Activated CD4-positive, CD25-positive, alpha-beta regulatory T cell treated with anti-CD3 and anti-CD28 coated beads, Interleukin-2, amount 50 U/mL, for 24 hours (primary cell): ENCODE results near the gene PIGW.
"Not testable (repeated sequence)": the region's sequence is repeated elsewhere in the genome, so short reads cannot be mapped to it uniquely, and the experiment has no call there.

Experiments used
- ATAC-seq, 2 donors: fragments of 150-1000 bp; cut with Tn5 transposase; one replicate each; pipeline ENCODE4 v1.10.0; 2021; ENCODE audit warnings: mild to moderate bottlenecking in 1 of 2, moderate library complexity in 1 of 2

Gene PIGW

GRCh38 chr17:36508439-36508838 lies 26.3 kb upstream of the PIGW start:
- ATAC-seq = not testable (repeated sequence)

GRCh38 chr17:36509272-36509985 lies 25.4 kb upstream of the PIGW start:
- ATAC-seq = no peak

- ATAC-seq = no peak
Measured at GRCh38 chr17:36510636-36511035, 24.2 kb upstream of the PIGW start.

GRCh38 chr17:36511216-36511615 lies 23.6 kb upstream of the PIGW start:
- no peak for ATAC-seq

- no peak for ATAC-seq
Measured at GRCh38 chr17:36512641-36513040, 22.1 kb upstream of the PIGW start.

- no peak for ATAC-seq
Measured at GRCh38 chr17:36514856-36515255, 19.9 kb upstream of the PIGW start.

GRCh38 chr17:36515837-36516236 lies 18.9 kb upstream of the PIGW start:
- no peak for ATAC-seq

GRCh38 chr17:36523113-36523512 lies 11.7 kb upstream of the PIGW start:
- ATAC-seq = no peak

GRCh38 chr17:36524428-36524876 lies 10.3 kb upstream of the PIGW start:
- ATAC-seq = peak; percentile 86 to 93

GRCh38 chr17:36525113-36525512 lies 9.7 kb upstream of the PIGW start:
- no peak for ATAC-seq

- no peak for ATAC-seq
Measured at GRCh38 chr17:36525888-36526287, 8.9 kb upstream of the PIGW start.

- ATAC-seq = no peak
Measured at GRCh38 chr17:36527621-36528250, 7.1 kb upstream of the PIGW start.

GRCh38 chr17:36529121-36529520 lies 5.7 kb upstream of the PIGW start:
- ATAC-seq = no peak

- ATAC-seq = no peak
Measured at GRCh38 chr17:36532435-36532975, 2.3 kb upstream of the PIGW start.

- ATAC-seq = peak; percentile 34 to 35
Measured at GRCh38 chr17:36533935-36534839, 600 bp upstream of the PIGW start.

- no peak for ATAC-seq
Measured at GRCh38 chr17:36535669-36536081, 888 bp downstream of the PIGW start.

- ATAC-seq = no peak
Measured at GRCh38 chr17:36540696-36541095, 5.9 kb downstream of the PIGW start.

- ATAC-seq = no peak
Measured at GRCh38 chr17:36542755-36543154, 8.0 kb downstream of the PIGW start.

GRCh38 chr17:36544044-36544306 lies 9.2 kb downstream of the PIGW start:
- no peak for ATAC-seq

- ATAC-seq = peak; percentile 65 to 68
Measured at GRCh38 chr17:36544307-36545076, 9.7 kb downstream of the PIGW start, which contains the start of gene GGNBP2. TSS of gene GGNBP2 (plus strand) at chr17:36544919. CDS start at chr17:36545725, 806 bp downstream.

GRCh38 chr17:36545077-36545464 lies 10.3 kb downstream of the PIGW start:
- peak in 1 of 2 donors; percentile 26 for ATAC-seq
